T1000 (cell line): ENCODE data around the gene MEP1A.
"Not testable (repeated sequence)": the region's sequence is repeated elsewhere in the genome, so short reads cannot be mapped to it uniquely, and the experiment has no call there.

Source experiments
- DNase-seq: peaks from one replicate; lab custom pipeline; 2025; ENCODE audit warnings: mixed read lengths; lab: John Stamatoyannopoulos, UW

The MEP1A gene

GRCh38 chr6:46793138-46793537, at the start of gene MEP1A:
Gene MEP1A, plus strand, starts transcription at chr6:46793389. Its CDS starts 10 bp downstream, at chr6:46793399.
- DNase-seq: no peak

GRCh38 chr6:46743425-46744158, 49.6 kb upstream of the MEP1A start:
- DNase-seq: no peak

- DNase-seq: not testable (repeated sequence)
Measured at GRCh38 chr6:46744159-46744725, 48.9 kb upstream of the MEP1A start.

GRCh38 chr6:46745973-46746372, 47.2 kb upstream of the MEP1A start:
- no peak for DNase-seq

DNA sequence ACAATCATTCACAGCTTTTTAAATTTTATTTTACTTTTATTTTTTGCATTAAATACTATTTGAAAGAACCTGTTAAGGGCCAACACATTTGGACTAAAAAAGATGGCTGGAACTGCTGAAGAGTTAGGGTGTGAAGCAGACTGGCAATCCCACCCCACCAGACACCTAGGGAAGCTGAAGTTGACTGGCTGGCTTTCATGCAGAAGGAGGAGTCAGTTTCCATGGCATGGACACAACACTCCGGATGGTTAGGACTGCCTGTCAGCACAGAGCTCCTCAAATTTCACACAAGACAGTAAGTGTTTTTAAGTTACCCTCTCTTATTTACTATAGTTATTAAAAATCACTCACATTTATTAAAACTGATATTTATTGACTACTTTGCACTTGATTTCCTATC, 46.5 kb upstream of the MEP1A start, which contains the start of gene ANKRD66:
ANKRD66 (plus strand) TSS at position 238 of the 400 bp plus-strand sequence. CDS start 5,016 bp downstream, outside the sequence.
- DNase-seq: no peak

- no peak for DNase-seq
Measured at GRCh38 chr6:46748940-46749503, 44.2 kb upstream of the MEP1A start.

GRCh38 chr6:46749731-46750130, 43.5 kb upstream of the MEP1A start:
- DNase-seq: no peak

DNA sequence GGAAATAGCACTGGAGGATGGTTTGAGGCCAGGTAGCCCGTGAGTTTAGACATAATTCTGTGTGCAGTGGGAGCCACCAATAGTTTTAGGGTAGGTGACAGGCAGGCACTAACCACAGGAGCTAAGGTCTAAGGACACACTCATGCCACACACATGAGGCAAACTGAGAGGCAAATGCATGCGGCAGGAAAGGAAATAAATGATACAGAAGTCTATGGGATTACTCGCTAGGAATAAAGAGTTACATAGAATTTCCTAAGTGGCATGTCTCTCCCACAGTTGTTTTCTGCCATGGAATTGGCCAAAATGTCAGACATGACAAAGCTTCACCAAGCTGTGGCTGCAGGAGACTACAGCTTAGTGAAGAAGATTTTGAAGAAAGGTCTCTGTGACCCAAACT, 41.5 kb upstream of the MEP1A start:
- no peak for DNase-seq

- DNase-seq: no peak
Measured at GRCh38 chr6:46755865-46756264, 37.3 kb upstream of the MEP1A start.

DNA sequence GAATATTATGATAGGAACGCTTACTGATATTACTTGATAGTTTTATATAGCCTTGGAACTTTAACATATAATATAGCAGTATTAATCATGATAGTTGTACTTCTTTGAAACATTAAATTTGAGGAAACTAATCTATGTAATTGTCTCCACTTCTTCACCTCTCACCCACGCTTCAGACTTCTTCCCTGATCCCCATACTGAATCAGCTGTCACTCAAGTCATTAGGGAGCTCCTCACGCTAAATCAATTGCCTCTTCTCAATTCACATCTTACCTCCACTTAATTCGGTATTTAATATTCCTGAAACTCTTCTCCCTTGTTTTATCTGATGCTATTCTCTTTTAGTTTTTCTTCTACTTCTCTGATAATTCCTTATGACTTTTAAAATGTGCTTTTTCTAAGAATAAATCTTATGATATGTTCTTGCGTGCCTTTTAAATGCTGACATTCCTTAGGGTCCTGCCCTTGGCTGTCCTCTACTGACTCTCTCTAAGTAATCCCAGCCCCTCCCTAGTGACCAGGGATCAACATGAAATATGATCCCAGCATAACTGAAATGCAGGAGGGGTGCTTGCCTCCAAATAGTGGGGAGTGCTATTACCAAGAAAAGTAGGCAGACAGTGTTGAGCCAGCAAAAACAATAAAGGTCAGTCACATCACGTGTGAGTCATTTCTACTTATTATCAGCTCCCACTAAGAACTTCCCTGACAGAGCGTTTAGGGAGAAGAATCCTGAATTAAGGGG, 36.5 kb upstream of the MEP1A start:
- no peak for DNase-seq

- DNase-seq: no peak
Measured at GRCh38 chr6:46757214-46757596, 36.0 kb upstream of the MEP1A start.

GRCh38 chr6:46758960-46759753, 34.0 kb upstream of the MEP1A start:
- no peak for DNase-seq

GRCh38 chr6:46760925-46761324, 32.3 kb upstream of the MEP1A start:
- no peak for DNase-seq

DNA sequence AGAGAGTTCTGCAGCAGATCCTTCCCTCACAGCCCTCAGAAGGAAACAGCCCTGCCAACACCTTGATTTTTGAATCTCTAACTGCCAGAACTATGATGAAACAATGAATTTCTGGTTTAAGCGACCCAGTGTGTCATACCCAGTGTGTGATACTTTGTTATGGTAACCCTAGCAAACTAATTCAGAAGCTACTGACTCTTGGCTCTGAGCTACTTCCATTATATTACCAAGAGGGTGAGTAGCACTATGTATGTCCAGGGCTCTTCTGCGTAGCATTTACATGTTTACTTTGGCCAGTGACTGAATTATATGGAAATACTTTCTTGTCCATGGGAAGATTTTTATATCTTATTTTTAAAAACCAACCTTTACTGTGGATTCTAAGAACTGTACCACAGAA, 29.7 kb upstream of the MEP1A start:
- DNase-seq: no peak

GRCh38 chr6:46764280-46764679, 28.9 kb upstream of the MEP1A start:
- DNase-seq: not testable (repeated sequence)

- no peak for DNase-seq
Measured at GRCh38 chr6:46764961-46765360, 28.2 kb upstream of the MEP1A start.

- no peak for DNase-seq
Measured at GRCh38 chr6:46772016-46772415, 21.2 kb upstream of the MEP1A start.

DNA sequence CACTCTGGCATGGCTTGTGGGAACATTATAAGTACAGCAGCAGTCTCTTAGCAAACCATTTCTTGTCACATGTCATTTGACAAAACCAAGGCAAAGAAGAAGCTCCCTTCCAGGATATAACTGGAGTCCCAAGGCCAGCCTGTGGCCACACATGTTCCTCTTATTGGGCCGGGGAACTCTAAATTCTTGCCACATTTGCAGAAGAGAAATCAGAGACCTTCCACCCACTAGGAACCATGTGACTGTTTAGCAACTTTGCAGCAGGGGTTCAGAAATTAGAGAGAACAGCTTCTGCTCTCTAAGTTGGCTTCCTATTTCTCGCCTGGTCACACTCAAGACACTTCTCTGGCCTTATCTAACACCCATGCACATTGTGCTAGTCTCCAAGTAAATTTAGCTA, 20.4 kb upstream of the MEP1A start:
- no peak for DNase-seq

DNA sequence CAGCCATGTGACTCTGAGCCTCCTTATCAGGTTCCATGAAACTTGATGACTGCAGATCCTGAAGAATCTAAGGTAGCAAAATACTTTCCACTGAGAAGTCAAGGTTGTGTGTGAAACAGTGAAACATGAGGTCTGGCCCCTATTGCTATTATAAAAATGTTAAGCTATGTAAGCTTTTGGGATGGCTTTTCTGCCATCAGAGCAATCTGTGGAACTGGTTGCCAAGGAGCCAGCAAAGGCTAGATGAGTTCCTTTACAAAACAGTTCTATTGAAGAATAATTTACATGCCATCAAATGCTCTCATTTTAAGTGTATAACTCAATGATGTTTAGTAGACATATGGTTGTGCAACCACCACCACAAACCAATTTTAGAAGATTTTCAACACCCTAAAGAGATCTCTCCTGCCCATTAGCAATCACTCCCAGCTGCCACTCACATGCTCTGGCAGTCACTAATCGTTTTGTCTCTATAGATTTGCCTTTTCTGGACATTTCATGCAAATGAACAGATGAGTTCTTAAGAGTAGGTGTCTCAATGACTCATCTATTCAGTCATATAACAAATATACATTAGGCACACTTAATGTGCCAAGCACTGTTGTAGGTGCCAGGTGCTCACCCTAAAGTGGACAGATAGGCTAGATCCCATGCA, 19.9 kb upstream of the MEP1A start:
- no peak for DNase-seq

DNA sequence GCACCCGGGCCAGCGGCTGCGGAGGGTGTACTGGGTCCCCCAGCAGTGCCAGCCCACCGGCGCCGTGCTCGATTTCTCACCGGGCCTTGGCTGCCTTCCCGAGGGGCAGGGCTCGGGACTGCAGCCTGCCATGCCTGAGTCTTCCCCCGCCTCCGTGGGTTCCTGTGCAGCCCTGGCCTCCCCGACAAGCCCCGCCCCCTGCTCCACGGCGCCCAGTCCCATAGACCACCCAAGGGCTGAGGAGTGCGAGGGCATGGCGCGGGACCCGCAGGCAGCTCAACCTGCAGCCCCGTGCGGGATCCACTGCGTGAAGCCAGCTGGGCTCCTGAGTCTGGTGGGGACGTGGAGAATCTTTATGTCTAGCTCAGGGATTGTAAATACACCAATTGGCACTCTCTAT, 18.5 kb upstream of the MEP1A start:
- DNase-seq: not testable (repeated sequence)

GRCh38 chr6:46776070-46776712, 17.0 kb upstream of the MEP1A start:
- no peak for DNase-seq
